GM21447 (cell line): ENCODE data around the gene PSMB4.
"Not testable (repeated sequence)": the region's sequence is repeated elsewhere in the genome, so short reads cannot be mapped to it uniquely, and the experiment has no call there.

Source experiments
- ATAC-seq: cut with Tn5 transposase; IDR thresholded peaks from one replicate; pipeline ENCODE4 v1.9.1; 2021; ENCODE audit not compliant: unreplicated experiment

The PSMB4 gene

DNA sequence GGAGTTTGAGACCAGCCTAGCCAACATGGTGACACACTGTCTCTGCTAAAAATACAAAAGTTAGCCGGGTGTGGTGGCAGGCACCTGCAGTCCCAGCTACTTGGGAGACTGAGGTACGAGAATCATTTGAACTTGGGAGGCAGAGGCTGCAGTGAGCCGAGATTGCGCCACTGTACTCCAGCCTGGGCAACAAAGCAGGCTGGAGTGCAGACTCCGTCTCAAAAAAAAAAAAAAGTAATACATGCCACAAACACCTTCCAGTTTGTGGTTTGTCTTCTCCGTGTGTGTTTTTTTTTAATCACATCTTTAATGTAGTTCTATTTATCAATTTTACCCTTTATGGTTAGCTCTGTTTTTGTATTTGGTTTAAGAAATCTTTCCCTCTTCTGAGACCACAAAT lies 37.6 kb downstream of the PSMB4 start:
- no peak for ATAC-seq

DNA sequence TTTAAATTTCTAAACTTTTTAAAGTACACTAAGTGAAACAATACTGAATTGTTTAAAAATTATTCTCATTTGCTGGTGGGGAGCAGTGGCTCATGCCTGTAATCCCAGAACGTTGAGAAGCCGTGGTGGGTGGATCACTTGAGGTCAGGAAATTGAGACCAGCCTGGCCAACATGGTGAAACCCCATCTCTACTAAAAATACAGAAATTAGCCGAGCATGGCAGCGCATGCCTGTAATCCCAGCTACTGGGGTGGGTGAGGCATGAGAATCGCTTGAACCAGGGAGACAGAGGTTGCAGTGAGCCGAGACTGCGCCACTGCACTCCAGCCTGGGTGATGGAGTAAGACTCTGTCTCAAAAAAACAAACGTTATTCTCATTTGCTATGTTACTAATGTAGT lies 38.0 kb downstream of the PSMB4 start:
- not testable (repeated sequence) for ATAC-seq

DNA sequence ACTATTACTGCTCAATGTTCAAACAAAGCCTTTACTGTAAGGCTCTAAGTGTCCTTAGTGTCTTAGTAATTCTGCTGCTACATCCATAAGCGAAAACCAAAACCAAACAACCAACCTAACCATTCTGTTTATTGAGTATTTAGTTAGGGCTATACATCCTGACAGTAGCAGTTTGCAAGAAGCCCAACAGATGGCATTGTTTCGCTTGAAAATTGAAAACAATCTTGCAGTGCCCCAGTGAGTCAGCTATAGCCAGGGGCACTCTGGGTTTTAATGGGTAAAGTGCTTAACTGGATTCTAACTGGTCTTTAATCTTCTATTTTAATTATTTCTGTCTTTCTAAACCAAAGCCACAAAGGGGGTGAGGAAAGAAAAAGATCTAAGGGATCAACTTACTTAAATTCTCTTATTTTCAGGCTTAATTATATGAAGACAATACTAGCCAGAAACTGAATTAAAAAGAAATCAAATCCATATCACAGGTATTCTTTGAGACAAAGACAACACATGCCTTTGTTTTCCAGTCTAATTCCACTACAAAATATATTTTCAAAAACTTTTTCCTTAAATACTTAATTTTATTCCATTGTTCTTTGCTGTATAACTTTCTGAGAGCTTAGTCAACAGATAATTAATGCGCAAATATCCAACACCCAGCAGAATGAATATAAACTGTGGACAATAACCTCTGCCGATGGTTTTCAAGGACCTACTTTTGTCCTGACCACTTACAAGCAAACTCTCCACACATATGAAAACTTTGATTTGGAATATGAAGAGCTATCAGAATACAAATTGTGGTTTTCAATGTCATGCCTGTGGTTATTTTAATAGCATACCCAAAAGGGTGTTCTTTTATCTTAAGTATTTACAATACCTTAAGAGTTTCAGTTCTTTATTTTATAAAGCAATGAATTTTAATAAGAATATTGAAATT lies 44.7 kb downstream of the PSMB4 start:
- ATAC-seq = peak; percentile 79

DNA sequence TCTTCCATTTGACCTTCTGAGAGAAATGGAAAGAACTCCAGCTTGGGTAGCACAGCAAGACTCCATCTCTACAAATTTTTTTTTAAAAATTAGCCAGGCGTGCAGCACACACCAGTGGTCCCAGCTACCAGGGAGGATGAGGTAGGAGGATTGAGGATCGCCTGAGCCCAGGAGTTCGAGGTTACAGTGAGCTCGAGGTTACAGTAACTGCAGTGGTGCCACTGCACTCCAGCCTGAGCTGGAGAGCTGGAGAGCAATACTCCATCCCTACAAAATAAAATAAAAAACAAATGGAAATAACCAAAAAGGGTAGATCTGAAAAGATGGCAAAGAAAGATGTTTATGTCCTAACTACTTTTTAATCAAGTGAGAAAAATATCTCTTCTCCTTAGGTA lies 45.4 kb downstream of the PSMB4 start:
- no peak for ATAC-seq

DNA sequence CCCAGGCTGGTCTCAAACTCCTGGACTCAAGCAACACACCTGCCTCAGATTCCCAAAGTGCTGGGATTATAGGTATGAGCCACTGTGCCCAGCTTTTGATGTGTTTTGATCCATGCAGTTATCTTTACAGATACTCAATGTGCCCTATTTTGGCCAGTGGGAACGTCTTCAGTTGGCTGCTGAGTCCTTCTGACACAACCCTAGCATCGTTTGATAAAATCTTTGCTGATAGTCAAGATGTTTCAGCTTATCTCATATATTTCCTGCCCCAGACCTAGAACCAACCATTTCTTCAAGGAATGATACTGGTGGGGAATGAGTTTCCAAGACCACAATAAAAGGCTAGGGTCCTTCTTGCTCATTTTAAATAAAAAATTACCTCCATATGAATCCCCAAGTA lies 48.3 kb downstream of the PSMB4 start:
- ATAC-seq = no peak
